Measurements from ENCODE around the gene DCTN3. TPM values are rescaled to one million over a fixed set of nuclear protein-coding genes. Genes with fewer than 3 reads are reported as not detected.
"Not testable (repeated sequence)": the region's sequence is repeated elsewhere in the genome, so short reads cannot be mapped to it uniquely, and the experiment has no call there.

The DCTN3 gene
- total and polyA plus RNA-seq, 2 experiments from 2014 or later, result 79.8 to 172 TPM

GRCh38 chr9:34644766-34645314 is 24.5 kb upstream of the DCTN3 start:
- peaks cover 12% of the 10 kb centered on the region for H3K36me3 ChIP-seq
- no peaks in the 10 kb centered on the region for H3K9me3 ChIP-seq (ENCODE audit: low read depth)
- TF ChIP-seq CTCF (IDR thresholded peaks at IDR 0.05; ENCODE audit: low read depth, low read length), result no peak
- peaks cover 15% of the 10 kb centered on the region for H3K4me1 ChIP-seq (ENCODE audit: low read depth)
- H3K27ac ChIP-seq, result no peak overlapping the region
- peak in 1 of 2 donors; percentile 14 for DNase-seq (ENCODE audit: low read depth in 1 of 2, low spot score in 1 of 2)
- H3K27me3 ChIP-seq, result no peaks in the 10 kb centered on the region
- H3K4me3 ChIP-seq, result no peak overlapping the region

- Histone ChIP-seq H3K4me1 (ENCODE audit: low read depth) (peaks cover 14% of the 10 kb centered on the region), H3K4me3 (no peak overlapping the region), H3K27me3 (no peaks in the 10 kb centered on the region), H3K36me3 (no peaks in the 10 kb centered on the region), H3K27ac (no peak overlapping the region), H3K9me3 (ENCODE audit: low read depth) (no peaks in the 10 kb centered on the region)
- peak in 1 of 2 donors; percentile 19 for DNase-seq (ENCODE audit: low read depth in 1 of 2, low spot score in 1 of 2)
- TF ChIP-seq CTCF (IDR thresholded peaks at IDR 0.05; ENCODE audit: low read depth, low read length), result no peak
Measured at GRCh38 chr9:34642679-34643078, 22.4 kb upstream of the DCTN3 start.

- not testable (repeated sequence) for H3K4me3 ChIP-seq; H3K27me3 ChIP-seq; DNase-seq (ENCODE audit: low read depth in 1 of 2, low spot score in 1 of 2); H3K4me1 ChIP-seq (ENCODE audit: low read depth); H3K36me3 ChIP-seq; H3K27ac ChIP-seq; H3K9me3 ChIP-seq (ENCODE audit: low read depth)
Measured at GRCh38 chr9:34639322-34639721, 19.0 kb upstream of the DCTN3 start.

GRCh38 chr9:34638138-34638445 is 17.8 kb upstream of the DCTN3 start:
- Histone ChIP-seq H3K27ac (no peak overlapping the region), H3K9me3 (ENCODE audit: low read depth) (no peaks in the 10 kb centered on the region), H3K4me3 (peak overlapping the region; percentile 43), H3K36me3 (peaks cover 3% of the 10 kb centered on the region), H3K27me3 (no peaks in the 10 kb centered on the region), H3K4me1 (ENCODE audit: low read depth) (peaks cover 5% of the 10 kb centered on the region)
- no peak for TF ChIP-seq CTCF (IDR thresholded peaks at IDR 0.05; ENCODE audit: low read depth, low read length)
- no peak for DNase-seq (ENCODE audit: low read depth in 1 of 2, low spot score in 1 of 2)

- no peak for TF ChIP-seq CTCF (IDR thresholded peaks at IDR 0.05; ENCODE audit: low read depth, low read length)
- Histone ChIP-seq H3K4me3 (peak within 1 kb of the TSS; percentile 43), H3K9me3 (ENCODE audit: low read depth) (no peaks in the 10 kb centered on the region), H3K4me1 (ENCODE audit: low read depth) (peaks cover 5% of the 10 kb centered on the region), H3K27ac (no peak within 1 kb of the TSS), H3K36me3 (peaks cover 3% of the 10 kb centered on the region), H3K27me3 (no peaks in the 10 kb centered on the region)
- peak; percentile 94 to 96 for DNase-seq (ENCODE audit: low read depth in 1 of 2, low spot score in 1 of 2)
Measured at GRCh38 chr9:34637356-34638137, 17.3 kb upstream of the DCTN3 start, which contains the start of gene SIGMAR1. Gene SIGMAR1, minus strand, starts transcription at chr9:34637787. Its CDS starts 90 bp downstream, at chr9:34637697.

- no peaks in the 10 kb centered on the region for H3K9me3 ChIP-seq (ENCODE audit: low read depth)
- peak in 1 of 2 donors; percentile 49 for DNase-seq (ENCODE audit: low read depth in 1 of 2, low spot score in 1 of 2)
- peak overlapping the region; percentile 43 for H3K4me3 ChIP-seq
- H3K36me3 ChIP-seq, result peaks cover 3% of the 10 kb centered on the region
- H3K4me1 ChIP-seq (ENCODE audit: low read depth), result peaks cover 5% of the 10 kb centered on the region
- TF ChIP-seq CTCF (IDR thresholded peaks at IDR 0.05; ENCODE audit: low read depth, low read length), result no peak
- H3K27me3 ChIP-seq, result no peaks in the 10 kb centered on the region
- no peak overlapping the region for H3K27ac ChIP-seq
Measured at GRCh38 chr9:34636791-34637355, 16.6 kb upstream of the DCTN3 start.
